ENCODE results near the gene HIPK2.

- TF ChIP-seq CTCF (IDR thresholded peaks at IDR 0.05) (no peak), POLR2A (IDR thresholded peaks at IDR 0.05) (no peak)
Measured at GRCh38 chr7:139791316-139791715, 13.5 kb upstream of the HIPK2 start.

All from body of pancreas (tissue), 4 donors.